HCT116 (cell line): Measurements from ENCODE around the gene CDKL1. TPM values are rescaled to one million over a fixed set of nuclear protein-coding genes. Genes with fewer than 3 reads are reported as not detected.

Experiments
- ATAC-seq: fragments of 200-7000 bp; cut with Tn5 transposase; 2 replicates; pipeline ENCODE4 v1.9.1; 2020; ENCODE audit warnings: mild to moderate bottlenecking, moderate library complexity
- BruUV-seq: library from RNA; stranded (reverse); fragments of 400-500 nt; replicated peaks from 2 replicates; lab custom pipeline; 2021; lab: Mats Ljungman, UMichigan
- CTCF ChIA-PET: fragments of 300-600 bp; sonication (Branson Sonifier 250); formaldehyde crosslinking; loops from one replicate; lab custom pipeline; 2021; ENCODE audit warnings: antibody characterized with exemption; lab: Charles Lee
- POLR2A ChIA-PET: fragments of 300-600, 350-600 bp; sonication (Branson Sonifier 250); formaldehyde crosslinking; loops from one replicate; lab custom pipeline; 2021; ENCODE audit warnings: antibody characterized with exemption; lab: Charles Lee
- RAD21 ChIA-PET, 2 experiments: fragments of 300-600 bp; sonication (Branson Sonifier 250); formaldehyde crosslinking; loops; one replicate each; lab custom pipeline; 2023; ENCODE audit warnings: low total read pairs in 2 of 2; ENCODE audit not compliant: uncharacterized antibody in 2 of 2, unreplicated experiment in 2 of 2, low non-redundant PET in 1 of 2; lab: Charles Lee
- DNase-seq: peaks from one replicate; pipeline ENCODE4 v3.0.0-alpha.2; 2010; ENCODE audit warnings: low read depth, low spot score
- H2AFZ ChIP-seq: fragments of 200-600 bp; shearing (Covaris generic), sonication (generic); 2 replicates; pipeline ENCODE4 v1.6.1; 2017; ENCODE audit warnings: low read depth, mixed run types, mixed read lengths, antibody characterized with exemption, low read length; ENCODE audit not compliant: poor library complexity, severe bottlenecking
- H3K27ac ChIP-seq: 2 replicates; pipeline ENCODE4 v1.5.1; 2012; ENCODE audit warnings: low read depth, low read length
- H3K27me3 ChIP-seq: fragments of 200-600 bp; sonication (generic); 2 replicates; pipeline ENCODE4 v1.6.1; 2016; ENCODE audit warnings: mixed run types, low read length, mixed read lengths; ENCODE audit not compliant: insufficient read depth
- H3K36me3 ChIP-seq, 2 experiments: fragments of 200-500 bp in 1 of 2; fragments of 200-600 bp in 1 of 2; sonication (Bioruptor generic) in 1 of 2; sonication (generic) in 1 of 2; 2 replicates each; pipeline versions ENCODE4 v1.5.1 to v1.6.1; 2014 to 2016; ENCODE audit warnings: low read length in 2 of 2, inconsistent platforms in 1 of 2, mixed read lengths in 1 of 2, mixed run types in 1 of 2; ENCODE audit not compliant: insufficient read depth in 2 of 2, control insufficient read depth in 1 of 2
- H3K4me1 ChIP-seq, 2 experiments: fragments of 200-600 bp in 1 of 2; sonication (generic) in 1 of 2; 2 replicates each; pipeline versions ENCODE4 v1.5.1 to v1.6.1; 2012 to 2017; ENCODE audit warnings: low read length in 2 of 2, inconsistent platforms in 1 of 2, mild to moderate bottlenecking in 1 of 2, mixed read lengths in 1 of 2, mixed run types in 1 of 2, moderate library complexity in 1 of 2; ENCODE audit not compliant: insufficient read depth in 2 of 2, control insufficient read depth in 1 of 2
- H3K4me2 ChIP-seq: fragments of 200-600 bp; sonication (generic); 2 replicates; pipeline ENCODE4 v1.6.1; 2017; ENCODE audit warnings: mixed run types, low read length, mixed read lengths
- H3K4me3 ChIP-seq, 2 experiments: fragments of 200-600 bp in 1 of 2; sonication (generic) in 1 of 2; replicated peaks in 1 of 2; 2 replicates each; pipeline ENCODE4 v1.5.1; 2011 to 2016; ENCODE audit warnings: low read length in 2 of 2, control low read depth in 1 of 2, low read depth in 1 of 2, mild to moderate bottlenecking in 1 of 2, mixed read lengths in 1 of 2, mixed run types in 1 of 2
- H3K79me2 ChIP-seq: fragments of 200-600 bp; sonication (generic); 2 replicates; pipeline ENCODE4 v1.6.1; 2017; ENCODE audit warnings: mild to moderate bottlenecking, mixed run types, low read length, moderate library complexity, mixed read lengths; ENCODE audit not compliant: insufficient read depth
- H3K9ac ChIP-seq: fragments of 200-600 bp; sonication (generic); 2 replicates; pipeline ENCODE4 v1.6.1; 2016; ENCODE audit warnings: low read length, mixed read lengths
- H3K9me2 ChIP-seq: fragments of 200-600 bp; sonication (generic), shearing (Covaris generic); 2 replicates; pipeline ENCODE4 v1.6.1; 2017; ENCODE audit warnings: mixed run types, mild to moderate bottlenecking, moderate library complexity; ENCODE audit not compliant: insufficient read depth
- H3K9me3 ChIP-seq, 2 experiments: fragments of 200-500 bp in 1 of 2; fragments of 200-600 bp in 1 of 2; sonication (Bioruptor generic) in 1 of 2; sonication (generic) in 1 of 2; 2 replicates each; pipeline ENCODE4 v1.6.1; 2014 to 2017; ENCODE audit warnings: low read length in 2 of 2, mixed read lengths in 2 of 2, inconsistent platforms in 1 of 2, low read depth in 1 of 2, mild to moderate bottlenecking in 1 of 2, mixed run types in 1 of 2, moderate library complexity in 1 of 2; ENCODE audit not compliant: control insufficient read depth in 1 of 2, insufficient read depth in 1 of 2
- H4K20me1 ChIP-seq: fragments of 200-600 bp; sonication (generic), shearing (Covaris generic); 2 replicates; pipeline ENCODE4 v1.6.1; 2017; ENCODE audit warnings: mixed run types, mild to moderate bottlenecking, moderate library complexity; ENCODE audit not compliant: insufficient read depth
- CBX3 ChIP-seq: IDR thresholded peaks from 2 replicates; pipeline ENCODE4 v1.6.1; 2012; ENCODE audit warnings: low read depth
- JUND ChIP-seq: IDR thresholded peaks from 2 replicates; pipeline ENCODE4 v1.6.1; 2012
- MAX ChIP-seq: IDR thresholded peaks from 2 replicates; pipeline ENCODE4 v1.6.1; 2012
- POLR2A ChIP-seq: IDR thresholded peaks from 2 replicates; pipeline ENCODE4 v1.7.0; 2011; ENCODE audit warnings: borderline replicate concordance; ENCODE audit not compliant: insufficient read depth, insufficient read length; ENCODE audit errors: extremely low read depth
- ZFX ChIP-seq: fragments of 450-650 bp; IDR thresholded peaks from 2 replicates; pipeline ENCODE4 v1.6.1; 2017
- intact Hi-C: fragments of 100-400 bp; cut with micrococcal nuclease; formaldehyde crosslinking; loops from 2 replicates; pipeline ENCODE4 v1.10.0; 2022
- total RNA-seq: library from RNA; stranded (reverse); gene quantifications from one replicate; pipeline ENCODE4 v1.2.1, GENCODE V29; 2021; ENCODE audit not compliant: unreplicated experiment
- TF ChIP-seq, protein P1 (sequence below): IDR thresholded peaks from 2 replicates; pipeline ENCODE4 v1.6.1; 2011; ENCODE audit warnings: mild to moderate bottlenecking, low read length, moderate library complexity; ENCODE audit not compliant: insufficient replicate concordance; ENCODE audit errors: extremely low read depth
- TF ChIP-seq, protein P2 (sequence below): IDR thresholded peaks from 2 replicates; pipeline ENCODE4 v1.6.1; 2012; ENCODE audit warnings: low read depth

CDKL1 gene
- total RNA-seq, 1 experiment from 2014 or later = 7.1 TPM

GRCh38 chr14:50432131-50432530 lies 35.5 kb upstream of the CDKL1 start:
- ATAC-seq = no peak
- DNase-seq = no peak
- no peak overlapping the region for H2AFZ ChIP-seq
- no peak overlapping the region for H3K4me3 ChIP-seq
- H3K27ac ChIP-seq = no peak overlapping the region
- H3K9me2 ChIP-seq = no peaks in the 10 kb centered on the region
- H3K9ac ChIP-seq = no peak overlapping the region
- POLR2A ChIA-PET = no interaction called here
- no peaks in the 10 kb centered on the region for H3K4me1 ChIP-seq
- intact Hi-C loops = no loop called here
- H3K4me2 ChIP-seq = no peak overlapping the region
- BruUV-seq = no TSS peak
- RAD21 ChIA-PET = no interaction called here
- no peaks in the 10 kb centered on the region for H4K20me1 ChIP-seq
- TF ChIP-seq, protein P1, sequence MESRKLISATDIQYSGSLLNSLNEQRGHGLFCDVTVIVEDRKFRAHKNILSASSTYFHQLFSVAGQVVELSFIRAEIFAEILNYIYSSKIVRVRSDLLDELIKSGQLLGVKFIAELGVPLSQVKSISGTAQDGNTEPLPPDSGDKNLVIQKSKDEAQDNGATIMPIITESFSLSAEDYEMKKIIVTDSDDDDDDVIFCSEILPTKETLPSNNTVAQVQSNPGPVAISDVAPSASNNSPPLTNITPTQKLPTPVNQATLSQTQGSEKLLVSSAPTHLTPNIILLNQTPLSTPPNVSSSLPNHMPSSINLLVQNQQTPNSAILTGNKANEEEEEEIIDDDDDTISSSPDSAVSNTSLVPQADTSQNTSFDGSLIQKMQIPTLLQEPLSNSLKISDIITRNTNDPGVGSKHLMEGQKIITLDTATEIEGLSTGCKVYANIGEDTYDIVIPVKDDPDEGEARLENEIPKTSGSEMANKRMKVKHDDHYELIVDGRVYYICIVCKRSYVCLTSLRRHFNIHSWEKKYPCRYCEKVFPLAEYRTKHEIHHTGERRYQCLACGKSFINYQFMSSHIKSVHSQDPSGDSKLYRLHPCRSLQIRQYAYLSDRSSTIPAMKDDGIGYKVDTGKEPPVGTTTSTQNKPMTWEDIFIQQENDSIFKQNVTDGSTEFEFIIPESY = no peak
- TF ChIP-seq ZFX (no peak), POLR2A (no peak), MAX (no peak)
- H3K36me3 ChIP-seq = peaks cover 22 to 23% of the 10 kb centered on the region in 2 experiments
- no peaks in the 10 kb centered on the region for H3K9me3 ChIP-seq
- H3K27me3 ChIP-seq = no peaks in the 10 kb centered on the region
- H3K79me2 ChIP-seq = no peaks in the 10 kb centered on the region
- CTCF ChIA-PET = no interaction called here

DNA sequence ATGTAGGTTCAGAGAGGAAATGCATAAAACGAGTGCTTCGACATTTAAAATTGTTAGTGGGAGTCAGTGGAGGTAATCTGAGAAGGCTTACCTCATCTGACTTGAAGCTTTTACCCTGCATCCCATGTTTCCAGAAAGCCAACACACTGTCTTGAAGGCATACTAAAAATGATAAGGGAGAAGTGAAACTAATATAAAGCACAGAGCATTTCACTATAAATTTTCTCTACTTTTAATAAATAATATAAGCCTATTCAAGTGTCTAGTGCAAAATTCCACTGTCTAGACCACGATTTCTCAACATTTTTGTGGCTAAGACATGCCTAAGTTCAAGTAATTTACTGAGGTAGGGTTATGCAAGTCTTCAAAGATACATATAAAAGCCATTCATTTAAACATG lies 29.1 kb upstream of the CDKL1 start:
- no peak overlapping the region for H3K27ac ChIP-seq
- H3K4me2 ChIP-seq = no peak overlapping the region
- no peak overlapping the region for H3K4me3 ChIP-seq
- CTCF ChIA-PET = no interaction called here
- RAD21 ChIA-PET = no interaction called here
- intact Hi-C loops = no loop called here
- no peaks in the 10 kb centered on the region for H3K9me2 ChIP-seq
- no peaks in the 10 kb centered on the region for H3K79me2 ChIP-seq
- no peaks in the 10 kb centered on the region for H3K27me3 ChIP-seq
- POLR2A ChIA-PET = no interaction called here
- H3K4me1 ChIP-seq = no peaks in the 10 kb centered on the region
- DNase-seq = no peak
- no peak overlapping the region for H2AFZ ChIP-seq
- H3K9me3 ChIP-seq = no peaks in the 10 kb centered on the region
- H3K36me3 ChIP-seq = peaks cover 3 to 4% of the 10 kb centered on the region in 2 experiments; a peak in 1 of 4 replicates
- H4K20me1 ChIP-seq = no peaks in the 10 kb centered on the region
- H3K9ac ChIP-seq = no peak overlapping the region
- no peak for ATAC-seq
- no TSS peak for BruUV-seq
- no peak for TF ChIP-seq JUND
- no peak for TF ChIP-seq CBX3
- TF ChIP-seq, protein P2, sequence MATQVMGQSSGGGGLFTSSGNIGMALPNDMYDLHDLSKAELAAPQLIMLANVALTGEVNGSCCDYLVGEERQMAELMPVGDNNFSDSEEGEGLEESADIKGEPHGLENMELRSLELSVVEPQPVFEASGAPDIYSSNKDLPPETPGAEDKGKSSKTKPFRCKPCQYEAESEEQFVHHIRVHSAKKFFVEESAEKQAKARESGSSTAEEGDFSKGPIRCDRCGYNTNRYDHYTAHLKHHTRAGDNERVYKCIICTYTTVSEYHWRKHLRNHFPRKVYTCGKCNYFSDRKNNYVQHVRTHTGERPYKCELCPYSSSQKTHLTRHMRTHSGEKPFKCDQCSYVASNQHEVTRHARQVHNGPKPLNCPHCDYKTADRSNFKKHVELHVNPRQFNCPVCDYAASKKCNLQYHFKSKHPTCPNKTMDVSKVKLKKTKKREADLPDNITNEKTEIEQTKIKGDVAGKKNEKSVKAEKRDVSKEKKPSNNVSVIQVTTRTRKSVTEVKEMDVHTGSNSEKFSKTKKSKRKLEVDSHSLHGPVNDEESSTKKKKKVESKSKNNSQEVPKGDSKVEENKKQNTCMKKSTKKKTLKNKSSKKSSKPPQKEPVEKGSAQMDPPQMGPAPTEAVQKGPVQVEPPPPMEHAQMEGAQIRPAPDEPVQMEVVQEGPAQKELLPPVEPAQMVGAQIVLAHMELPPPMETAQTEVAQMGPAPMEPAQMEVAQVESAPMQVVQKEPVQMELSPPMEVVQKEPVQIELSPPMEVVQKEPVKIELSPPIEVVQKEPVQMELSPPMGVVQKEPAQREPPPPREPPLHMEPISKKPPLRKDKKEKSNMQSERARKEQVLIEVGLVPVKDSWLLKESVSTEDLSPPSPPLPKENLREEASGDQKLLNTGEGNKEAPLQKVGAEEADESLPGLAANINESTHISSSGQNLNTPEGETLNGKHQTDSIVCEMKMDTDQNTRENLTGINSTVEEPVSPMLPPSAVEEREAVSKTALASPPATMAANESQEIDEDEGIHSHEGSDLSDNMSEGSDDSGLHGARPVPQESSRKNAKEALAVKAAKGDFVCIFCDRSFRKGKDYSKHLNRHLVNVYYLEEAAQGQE = no peak
